ENCODE results near the gene CHST8.

Gene CHST8

DNA sequence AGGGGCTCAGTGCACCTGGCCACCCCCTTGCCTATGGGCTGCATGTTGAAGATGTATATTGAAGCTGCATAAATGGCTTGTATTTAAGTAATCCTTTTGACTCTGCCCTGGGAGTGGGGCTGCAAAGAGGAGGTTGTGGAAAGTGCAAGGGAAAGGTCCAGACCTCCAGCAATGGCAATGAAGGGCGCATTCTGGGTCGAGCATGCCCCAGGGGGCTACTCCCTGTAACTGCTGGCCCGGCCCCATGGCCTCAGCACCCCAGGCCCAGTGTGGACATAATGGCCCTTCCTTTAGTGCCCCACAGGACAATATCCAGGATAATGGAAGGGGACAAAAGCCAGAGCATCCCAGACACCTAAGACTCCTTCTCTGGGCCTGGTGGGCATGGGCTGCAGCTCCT lies 43.1 kb upstream of the CHST8 start:
- Histone ChIP-seq H3K4me2 (ENCODE audit: low read depth, low read length, poor library complexity, severe bottlenecking) (no peak overlapping the region), H3K9ac (ENCODE audit: low read depth, low read length, poor library complexity, severe bottlenecking) (no peak overlapping the region), H3K4me3 (ENCODE audit: low read length, poor library complexity, severe bottlenecking) (no peak overlapping the region), H3K79me2 (ENCODE audit: insufficient read depth, low read length) (no peaks in the 10 kb centered on the region), H2AFZ (ENCODE audit: low read length) (no peak overlapping the region), H3K4me1 (ENCODE audit: insufficient read depth, low read length, poor library complexity, severe bottlenecking) (no peaks in the 10 kb centered on the region), H3K9me2 (replicated peaks; ENCODE audit: low read depth, low read length) (no peaks in the 10 kb centered on the region), H3K9me3 (ENCODE audit: insufficient read depth, low read depth, low read length) (peaks cover 11% of the 10 kb centered on the region; the same call in 1 of the 2 replicates), H4K20me1 (ENCODE audit: insufficient read depth, low read length, poor library complexity, severe bottlenecking) (no peaks in the 10 kb centered on the region), H3K27me3 (ENCODE audit: insufficient read depth, low read length, poor library complexity, severe bottlenecking) (no peaks in the 10 kb centered on the region), H3F3A (ENCODE audit: low read depth) (no peaks in the 10 kb centered on the region), H3K36me3 (ENCODE audit: insufficient read depth, low read length) (no peaks in the 10 kb centered on the region)
- no peak for TF ChIP-seq EZH2phosphoT487 (IDR thresholded peaks at IDR 0.05; ENCODE audit: borderline replicate concordance)
- no peak for TF ChIP-seq CTCF (conservative IDR thresholded peaks at IDR 0.05; ENCODE audit: low read length)

DNA sequence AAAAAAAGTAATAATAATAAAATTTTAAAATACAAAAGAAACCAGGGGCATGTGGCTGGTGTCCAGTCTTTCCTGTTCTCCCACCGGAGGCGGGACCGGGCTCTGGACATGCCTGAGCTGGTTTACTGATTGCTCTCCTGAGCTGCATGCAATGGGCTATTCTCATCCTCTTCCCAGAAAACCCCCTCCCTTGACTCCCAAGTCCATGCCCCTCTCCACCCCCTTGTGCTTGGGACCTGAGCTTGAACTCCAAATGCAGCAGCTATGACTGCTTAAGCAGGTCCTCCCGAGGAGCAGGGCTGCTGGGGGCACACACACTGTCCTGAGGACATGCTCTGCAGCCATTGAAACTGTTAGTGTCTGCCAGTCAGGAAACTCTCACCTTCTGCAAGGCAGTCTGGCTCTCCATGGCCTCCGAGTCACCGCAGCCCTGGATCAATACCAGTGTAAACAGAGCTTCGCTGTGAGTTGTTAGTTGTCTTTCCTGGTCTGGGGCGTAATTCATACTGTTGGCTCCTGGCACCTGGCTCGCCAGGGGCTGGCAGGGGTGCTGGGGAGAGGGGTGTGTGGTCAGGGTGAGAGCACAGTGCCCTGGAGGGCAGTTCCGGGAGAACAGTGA lies 41.6 kb upstream of the CHST8 start:
- Histone ChIP-seq H3K4me2 (ENCODE audit: low read depth, low read length, poor library complexity, severe bottlenecking) (no peak overlapping the region), H2AFZ (ENCODE audit: low read length) (no peak overlapping the region), H3K9ac (ENCODE audit: low read depth, low read length, poor library complexity, severe bottlenecking) (no peak overlapping the region), H4K20me1 (ENCODE audit: insufficient read depth, low read length, poor library complexity, severe bottlenecking) (no peaks in the 10 kb centered on the region), H3K9me2 (replicated peaks; ENCODE audit: low read depth, low read length) (no peaks in the 10 kb centered on the region), H3K4me3 (ENCODE audit: low read length, poor library complexity, severe bottlenecking) (no peak overlapping the region), H3K36me3 (ENCODE audit: insufficient read depth, low read length) (no peaks in the 10 kb centered on the region), H3K9me3 (ENCODE audit: insufficient read depth, low read depth, low read length) (no peaks in the 10 kb centered on the region; the same call in 1 of the 2 replicates), H3F3A (ENCODE audit: low read depth) (no peaks in the 10 kb centered on the region), H3K27me3 (ENCODE audit: insufficient read depth, low read length, poor library complexity, severe bottlenecking) (no peaks in the 10 kb centered on the region), H3K4me1 (ENCODE audit: insufficient read depth, low read length, poor library complexity, severe bottlenecking) (no peaks in the 10 kb centered on the region), H3K79me2 (ENCODE audit: insufficient read depth, low read length) (no peaks in the 10 kb centered on the region)
- TF ChIP-seq CTCF (conservative IDR thresholded peaks at IDR 0.05; ENCODE audit: low read length) = no peak
- no peak for TF ChIP-seq EZH2phosphoT487 (IDR thresholded peaks at IDR 0.05; ENCODE audit: borderline replicate concordance)

DNA sequence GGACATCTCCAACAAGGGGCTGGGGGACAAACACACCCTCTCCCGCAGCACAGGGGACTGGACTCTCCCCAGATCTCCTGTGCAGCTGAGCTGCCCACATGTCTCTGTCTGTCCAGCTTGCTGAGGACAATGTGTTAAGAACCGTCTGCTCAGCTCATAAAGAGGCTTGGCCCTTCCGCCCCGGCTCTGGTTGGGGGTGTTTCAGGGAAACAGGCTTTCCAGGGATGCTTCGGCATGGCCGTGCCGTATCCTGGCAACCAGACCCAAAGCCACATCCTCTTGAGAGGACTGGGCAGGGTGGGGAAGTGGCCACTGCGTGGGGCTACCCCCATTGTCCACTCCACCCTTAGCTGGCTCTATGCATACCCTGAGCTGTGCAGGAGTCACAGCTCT lies 41.1 kb upstream of the CHST8 start:
- H3K4me2 ChIP-seq (ENCODE audit: low read depth, low read length, poor library complexity, severe bottlenecking) = no peak overlapping the region
- no peak for TF ChIP-seq EZH2phosphoT487 (IDR thresholded peaks at IDR 0.05; ENCODE audit: borderline replicate concordance)
- no peak for TF ChIP-seq CTCF (conservative IDR thresholded peaks at IDR 0.05; ENCODE audit: low read length)
- H3K36me3 ChIP-seq (ENCODE audit: insufficient read depth, low read length) = no peaks in the 10 kb centered on the region
- H3K9me2 ChIP-seq (replicated peaks; ENCODE audit: low read depth, low read length) = no peaks in the 10 kb centered on the region
- no peak overlapping the region for H3K9ac ChIP-seq (ENCODE audit: low read depth, low read length, poor library complexity, severe bottlenecking)
- no peak overlapping the region for H2AFZ ChIP-seq (ENCODE audit: low read length)
- H3K79me2 ChIP-seq (ENCODE audit: insufficient read depth, low read length) = no peaks in the 10 kb centered on the region
- no peaks in the 10 kb centered on the region for H3F3A ChIP-seq (ENCODE audit: low read depth)
- no peaks in the 10 kb centered on the region for H4K20me1 ChIP-seq (ENCODE audit: insufficient read depth, low read length, poor library complexity, severe bottlenecking)
- no peaks in the 10 kb centered on the region for H3K9me3 ChIP-seq (ENCODE audit: insufficient read depth, low read depth, low read length)
- no peaks in the 10 kb centered on the region for H3K27me3 ChIP-seq (ENCODE audit: insufficient read depth, low read length, poor library complexity, severe bottlenecking)
- H3K4me3 ChIP-seq (ENCODE audit: low read length, poor library complexity, severe bottlenecking) = no peak overlapping the region
- no peaks in the 10 kb centered on the region for H3K4me1 ChIP-seq (ENCODE audit: insufficient read depth, low read length, poor library complexity, severe bottlenecking)

All from Loucy (cell line).